IMR-90 (cell line): ENCODE data around the gene DLX1. TPM values are rescaled to one million over a fixed set of nuclear protein-coding genes. Genes with fewer than 3 reads are reported as not detected.

Experiments used
- ATAC-seq: fragments of 200-7000 bp; cut with Tn5 transposase; 2 replicates; pipeline ENCODE4 v1.9.1; 2020; ENCODE audit warnings: low read depth, mild to moderate bottlenecking, moderate library complexity
- BruUV-seq: library from RNA; stranded (reverse); fragments of 400-500 nt; replicated peaks from 2 replicates; lab custom pipeline; 2021; lab: Mats Ljungman, UMichigan
- CTCF ChIA-PET: fragments of 300-600 bp; formaldehyde crosslinking; extraction: SDS; loops from one replicate; lab custom pipeline; 2021; ENCODE audit warnings: antibody characterized with exemption; lab: Yijun Ruan, JAX
- POLR2A ChIA-PET: fragments of 300-600 bp; sonication (Branson Sonifier 250); formaldehyde crosslinking; loops from one replicate; lab custom pipeline; 2022; ENCODE audit warnings: antibody characterized with exemption; ENCODE audit not compliant: unreplicated experiment; lab: Charles Lee
- DNase-seq: peaks from one replicate; pipeline ENCODE4 v3.0.0; 2013
- H2AFZ ChIP-seq: replicated peaks from 2 replicates; pipeline ENCODE3; 2013; ENCODE audit warnings: low read length, mild to moderate bottlenecking; ENCODE audit not compliant: poor library complexity
- H2AK5ac ChIP-seq: 2 replicates; pipeline ENCODE4 v1.6.1; 2013; ENCODE audit warnings: low read depth, low read length, inconsistent platforms
- H2AK9ac ChIP-seq: replicated peaks from 2 replicates; pipeline ENCODE3; 2013; ENCODE audit warnings: mild to moderate bottlenecking, low read depth, low read length, moderate library complexity; ENCODE audit not compliant: poor library complexity
- H2BK120ac ChIP-seq: 2 replicates; pipeline ENCODE4 v1.6.1; 2013; ENCODE audit warnings: low read depth, low read length, inconsistent platforms
- H2BK15ac ChIP-seq: 3 replicates; pipeline ENCODE4 v1.6.1; 2013; ENCODE audit warnings: low read depth, low read length, inconsistent platforms
- H2BK20ac ChIP-seq: 2 replicates; pipeline ENCODE4 v1.6.1; 2013; ENCODE audit warnings: low read depth, mild to moderate bottlenecking, inconsistent platforms, low read length, moderate library complexity
- H2BK5ac ChIP-seq: 2 replicates; pipeline ENCODE4 v1.6.1; 2013; ENCODE audit warnings: mild to moderate bottlenecking, low read depth, low read length, inconsistent platforms; ENCODE audit not compliant: poor library complexity, severe bottlenecking
- H3K14ac ChIP-seq: replicated peaks from 2 replicates; pipeline ENCODE4 v1.6.1; 2013; ENCODE audit warnings: low read depth, low read length, inconsistent platforms
- H3K18ac ChIP-seq: 2 replicates; pipeline ENCODE4 v1.6.1; 2013; ENCODE audit warnings: low read depth, low read length, control low read depth
- H3K23ac ChIP-seq: 2 replicates; pipeline ENCODE4 v1.6.1; 2013; ENCODE audit warnings: low read depth, low read length, inconsistent platforms
- H3K27ac ChIP-seq: 2 replicates; pipeline ENCODE4 v1.5.1; 2013; ENCODE audit warnings: mild to moderate bottlenecking, control low read depth, low read length; ENCODE audit not compliant: insufficient read depth
- H3K27me3 ChIP-seq: 2 replicates; pipeline ENCODE4 v1.6.1; 2013; ENCODE audit warnings: low read length; ENCODE audit not compliant: control insufficient read depth, insufficient read depth
- H3K36me3 ChIP-seq: 2 replicates; pipeline ENCODE4 v1.6.1; 2013; ENCODE audit warnings: low read length, mixed read lengths; ENCODE audit not compliant: control insufficient read depth, insufficient read depth
- H3K4ac ChIP-seq: 2 replicates; pipeline ENCODE4 v1.6.1; 2013; ENCODE audit warnings: low read depth, low read length, inconsistent platforms
- H3K4me1 ChIP-seq: 2 replicates; pipeline ENCODE4 v1.6.1; 2013; ENCODE audit warnings: low read length, mixed read lengths; ENCODE audit not compliant: control insufficient read depth, insufficient read depth
- H3K4me2 ChIP-seq: 2 replicates; pipeline ENCODE4 v1.6.1; 2013; ENCODE audit warnings: low read depth, mild to moderate bottlenecking, control low read depth, low read length, moderate library complexity
- H3K4me3 ChIP-seq: 2 replicates; pipeline ENCODE4 v1.5.1; 2013; ENCODE audit warnings: low read depth, mild to moderate bottlenecking, control low read depth, low read length, moderate library complexity; ENCODE audit not compliant: insufficient read depth
- H3K56ac ChIP-seq: 2 replicates; pipeline ENCODE4 v1.6.1; 2013; ENCODE audit warnings: low read length, inconsistent platforms; ENCODE audit not compliant: insufficient read depth; ENCODE audit errors: extremely low read depth
- H3K79me1 ChIP-seq, 2 experiments: 2 replicates each; pipeline ENCODE4 v1.6.1; 2013; ENCODE audit warnings: low read length in 2 of 2, inconsistent platforms in 1 of 2, low read depth in 1 of 2
- H3K9ac ChIP-seq: 2 replicates; pipeline ENCODE4 v1.6.1; 2013; ENCODE audit warnings: low read depth, low read length, control low read depth
- H3K9me1 ChIP-seq: 2 replicates; pipeline ENCODE4 v1.6.1; 2013; ENCODE audit warnings: low read length, inconsistent platforms; ENCODE audit not compliant: insufficient read depth
- H3K9me3 ChIP-seq: 2 replicates; pipeline ENCODE4 v1.6.1; 2013; ENCODE audit warnings: low read length; ENCODE audit not compliant: control insufficient read depth, insufficient read depth
- H4K20me1 ChIP-seq: 2 replicates; pipeline ENCODE4 v1.6.1; 2013; ENCODE audit warnings: low read length, inconsistent platforms; ENCODE audit not compliant: insufficient read depth
- H4K5ac ChIP-seq: 2 replicates; pipeline ENCODE4 v1.6.1; 2013; ENCODE audit warnings: mild to moderate bottlenecking, low read depth, low read length, control low read depth
- H4K8ac ChIP-seq, 2 experiments: 2 replicates each; pipeline ENCODE4 v1.6.1; 2013; ENCODE audit warnings: low read depth in 2 of 2, low read length in 2 of 2, control low read depth in 1 of 2, inconsistent platforms in 1 of 2
- H4K91ac ChIP-seq: 2 replicates; pipeline ENCODE4 v1.6.1; 2013; ENCODE audit warnings: low read depth, low read length, inconsistent platforms; ENCODE audit not compliant: insufficient read depth
- BHLHE40 ChIP-seq: fragments of 150-350 bp; IDR thresholded peaks from 2 replicates; pipeline ENCODE4 v1.6.1; 2016; ENCODE audit warnings: mild to moderate bottlenecking, low read depth, low read length
- CEBPB ChIP-seq: IDR thresholded peaks from 2 replicates; pipeline ENCODE4 v1.6.1; 2012; ENCODE audit warnings: low read depth, low read length, improper control_type of control experiment
- CTCF ChIP-seq: conservative IDR thresholded peaks from 2 replicates; pipeline ENCODE4 v1.5.1; 2012; ENCODE audit warnings: mild to moderate bottlenecking, low read depth, low read length, improper control_type of control experiment
- FOS ChIP-seq: fragments of 150-350 bp; IDR thresholded peaks from 2 replicates; pipeline ENCODE4 v1.6.1; 2016; ENCODE audit warnings: low read depth, low read length
- MAFK ChIP-seq: IDR thresholded peaks from 2 replicates; pipeline ENCODE4 v1.6.1; 2012; ENCODE audit warnings: low read depth, low read length, improper control_type of control experiment
- MAZ ChIP-seq: IDR thresholded peaks from 2 replicates; pipeline ENCODE4 v1.6.1; 2012; ENCODE audit warnings: low read depth, mild to moderate bottlenecking, low read length, improper control_type of control experiment, moderate library complexity, borderline replicate concordance
- MXI1 ChIP-seq: IDR thresholded peaks from 2 replicates; pipeline ENCODE4 v1.6.1; 2012; ENCODE audit warnings: low read depth, mild to moderate bottlenecking, low read length, moderate library complexity, borderline replicate concordance
- NFE2L2 ChIP-seq: fragments of 150-350 bp; IDR thresholded peaks from 2 replicates; pipeline ENCODE4 v1.6.1; 2016; ENCODE audit warnings: low read depth, mild to moderate bottlenecking, low read length
- POLR2A ChIP-seq: IDR thresholded peaks from 2 replicates; pipeline ENCODE4 v1.6.1; 2012; ENCODE audit warnings: mild to moderate bottlenecking, low read depth, low read length
- RAD21 ChIP-seq: IDR thresholded peaks from 2 replicates; pipeline ENCODE4 v1.6.1; 2012; ENCODE audit warnings: low read length, improper control_type of control experiment
- RFX5 ChIP-seq: IDR thresholded peaks from 2 replicates; pipeline ENCODE4 v1.8.0; 2012; ENCODE audit warnings: low read depth, mild to moderate bottlenecking, low read length, moderate library complexity
- SMC3 ChIP-seq: fragments of 150-350 bp; IDR thresholded peaks from 2 replicates; pipeline ENCODE4 v1.6.1; 2016; ENCODE audit warnings: low read depth, mild to moderate bottlenecking, antibody characterized with exemption, low read length, moderate library complexity
- WGBS, 2 experiments: methylation state at CpG; one replicate each; pipeline versions ENCODE4 v1.1.5 to v1.1.7; 2013; ENCODE audit warnings: missing lambda C conversion rate in 2 of 2; ENCODE audit not compliant: insufficient read length in 1 of 2; ENCODE audit errors: extremely low coverage in 2 of 2; 5-methylcytosine and 5-hydroxymethylcytosine counted together
- dilution Hi-C: fragments of 300-500 bp; cut with HindIII; formaldehyde crosslinking; loops from one replicate; pipeline ENCODE4 v1.14.3; 2018; ENCODE audit warnings: low sequenced_read_pairs; ENCODE audit not compliant: unreplicated experiment
- in situ Hi-C: fragments of 300-500 bp; cut with MboI; formaldehyde crosslinking; loops from 3 replicates; pipeline ENCODE4 v1.14.3; 2019; ENCODE audit warnings: low sequenced_read_pairs, inconsistent platforms, mixed read lengths
- intact Hi-C: fragments of 100-400 bp; cut with micrococcal nuclease; formaldehyde crosslinking; loops from 2 replicates; pipeline ENCODE4 v1.10.0; 2022
- polyA plus RNA-seq, 3 experiments: library from polyadenylated mRNA; depleted of rRNA; stranded (reverse); fragments of >200 nt; gene quantifications; 2 replicates each; pipeline ENCODE4 v1.2.3, GENCODE V29; 2012; ENCODE audit warnings: low replicate concordance in 1 of 3
- total RNA-seq: library from RNA; depleted of rRNA; stranded (reverse); fragments of >200 nt; gene quantifications from 2 replicates; pipeline ENCODE4 v1.2.3, GENCODE V29; 2012
- TF ChIP-seq, protein P1 (sequence below): fragments of 150-350 bp; IDR thresholded peaks from 2 replicates; pipeline ENCODE4 v1.6.1; 2017; ENCODE audit warnings: mild to moderate bottlenecking, antibody characterized with exemption, low read length, low read depth
- TF ChIP-seq, protein P2 (sequence below): fragments of 150-350 bp; IDR thresholded peaks from 2 replicates; pipeline ENCODE4 v1.6.1; 2016; ENCODE audit warnings: low read depth, mild to moderate bottlenecking, low read length, moderate library complexity, borderline replicate concordance

The DLX1 gene
- total and polyA plus RNA-seq, 2 of the 4 experiments (the other 2 are of a cell fraction), result 0.36 to 2.2 TPM

GRCh38 chr2:172103471-172104272, 18.4 kb downstream of the DLX1 start:
- H3K4me3 ChIP-seq, result no peak overlapping the region
- ChIA-PET CTCF (interaction anchor here (0.6 to 2.2 kb wide), 5 partner anchors 24 to 400 kb away, joined by 3 to 9 read pairs (median 3); no protein-coding TSS in a partner anchor), POLR2A (no interaction called here)
- no peak overlapping the region for H4K5ac ChIP-seq
- no peaks in the 10 kb centered on the region for H3K9me3 ChIP-seq
- no peak overlapping the region for H2BK20ac ChIP-seq
- H4K91ac ChIP-seq, result no peak overlapping the region
- no peak overlapping the region for H3K27ac ChIP-seq
- H2AFZ ChIP-seq, result no peak overlapping the region
- no CpG with 5 or more reads among the region's 25 CpGs for WGBS, 2 experiments
- H2BK120ac ChIP-seq, result no peak overlapping the region
- peak; percentile 86 for DNase-seq
- no peaks in the 10 kb centered on the region for H4K20me1 ChIP-seq
- H3K18ac ChIP-seq, result no peak overlapping the region
- ATAC-seq, result peak; percentile 30
- no peaks in the 10 kb centered on the region for H3K36me3 ChIP-seq
- no peak overlapping the region for H2BK15ac ChIP-seq
- peak overlapping the region; percentile 87 for H3K4me2 ChIP-seq
- H2BK5ac ChIP-seq, result no peak overlapping the region
- dilution Hi-C loops (no loop called here), in situ Hi-C loops (no loop called here), intact Hi-C loops (loop anchor here (1.0 to 5.0 kb wide), 5 partner anchors 145 to 397 kb away; partner anchors contain the start of gene HAT1)
- no peaks in the 10 kb centered on the region; the same call in 1 of the 2 replicates for H3K27me3 ChIP-seq
- no peaks in the 10 kb centered on the region for H3K79me1 ChIP-seq
- no TSS peak for BruUV-seq
- peaks cover under 1% of the 10 kb centered on the region; the same call in 1 of the 2 replicates for H3K9me1 ChIP-seq
- H3K4ac ChIP-seq, result no peak overlapping the region
- H3K14ac ChIP-seq, result no peak overlapping the region
- H3K4me1 ChIP-seq, result peaks cover 5% of the 10 kb centered on the region
- no peak overlapping the region for H3K9ac ChIP-seq
- no peak overlapping the region for H2AK5ac ChIP-seq
- H3K23ac ChIP-seq, result no peak overlapping the region
- TF ChIP-seq RAD21, result peak; percentile 97
- TF ChIP-seq, protein P1, sequence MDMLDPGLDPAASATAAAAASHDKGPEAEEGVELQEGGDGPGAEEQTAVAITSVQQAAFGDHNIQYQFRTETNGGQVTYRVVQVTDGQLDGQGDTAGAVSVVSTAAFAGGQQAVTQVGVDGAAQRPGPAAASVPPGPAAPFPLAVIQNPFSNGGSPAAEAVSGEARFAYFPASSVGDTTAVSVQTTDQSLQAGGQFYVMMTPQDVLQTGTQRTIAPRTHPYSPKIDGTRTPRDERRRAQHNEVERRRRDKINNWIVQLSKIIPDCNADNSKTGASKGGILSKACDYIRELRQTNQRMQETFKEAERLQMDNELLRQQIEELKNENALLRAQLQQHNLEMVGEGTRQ, result no peak
- TF ChIP-seq NFE2L2, result no peak
- TF ChIP-seq MXI1, result peak; percentile 32; the same call in 1 of the 2 replicates
- TF ChIP-seq CEBPB, result no peak
- no peak for TF ChIP-seq MAFK
- no peak for TF ChIP-seq POLR2A
- TF ChIP-seq, protein P2, sequence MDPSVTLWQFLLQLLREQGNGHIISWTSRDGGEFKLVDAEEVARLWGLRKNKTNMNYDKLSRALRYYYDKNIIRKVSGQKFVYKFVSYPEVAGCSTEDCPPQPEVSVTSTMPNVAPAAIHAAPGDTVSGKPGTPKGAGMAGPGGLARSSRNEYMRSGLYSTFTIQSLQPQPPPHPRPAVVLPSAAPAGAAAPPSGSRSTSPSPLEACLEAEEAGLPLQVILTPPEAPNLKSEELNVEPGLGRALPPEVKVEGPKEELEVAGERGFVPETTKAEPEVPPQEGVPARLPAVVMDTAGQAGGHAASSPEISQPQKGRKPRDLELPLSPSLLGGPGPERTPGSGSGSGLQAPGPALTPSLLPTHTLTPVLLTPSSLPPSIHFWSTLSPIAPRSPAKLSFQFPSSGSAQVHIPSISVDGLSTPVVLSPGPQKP, result no peak
- no peak for TF ChIP-seq BHLHE40
- peak; percentile 66; the same call in 1 of the 2 replicates for TF ChIP-seq MAZ
- peak; percentile 96 for TF ChIP-seq CTCF
- TF ChIP-seq FOS, result no peak
- TF ChIP-seq RFX5, result no peak
- TF ChIP-seq SMC3, result peak; percentile 97
- H3K56ac ChIP-seq, result no peak overlapping the region
- no peak overlapping the region for H2AK9ac ChIP-seq
- no peak overlapping the region for H4K8ac ChIP-seq
